OCI-LY1 (cell line): Measurements from ENCODE around the gene ARFIP2.
A peak's percentile ranks its signal among the peaks of the same experiment; 100 is the strongest.

Experiments
- H2AFZ ChIP-seq: fragments of 200-600 bp; sonication (generic), shearing (Covaris generic); 2 replicates; pipeline ENCODE4 v1.6.0; 2014; ENCODE audit warnings: antibody characterized with exemption, mild to moderate bottlenecking, low read length
- H3F3A ChIP-seq: fragments of 200-600 bp; sonication (generic), shearing (Covaris generic); 2 replicates; pipeline ENCODE4 v1.6.0; 2014; ENCODE audit warnings: mild to moderate bottlenecking, antibody characterized with exemption, low read length, moderate library complexity; ENCODE audit not compliant: insufficient read depth
- H3K27ac ChIP-seq: fragments of 200-600 bp; sonication (generic); 2 replicates; pipeline ENCODE4 v1.5.1; 2014; ENCODE audit warnings: low read length, mixed run types, mild to moderate bottlenecking, low read depth; ENCODE audit not compliant: poor library complexity, severe bottlenecking
- H3K27me3 ChIP-seq: fragments of 200-600 bp; sonication (generic); 2 replicates; pipeline ENCODE4 v1.6.0; 2014; ENCODE audit warnings: antibody characterized with exemption, mild to moderate bottlenecking, low read length, moderate library complexity; ENCODE audit not compliant: insufficient read depth
- H3K36me3 ChIP-seq: fragments of 200-600 bp; sonication (generic); 2 replicates; pipeline ENCODE4 v1.6.1; 2014; ENCODE audit warnings: mild to moderate bottlenecking, antibody characterized with exemption, low read length, moderate library complexity, mixed read lengths; ENCODE audit not compliant: insufficient read depth
- H3K4me1 ChIP-seq: fragments of 200-600 bp; sonication (generic); 2 replicates; pipeline ENCODE4 v1.5.1; 2014; ENCODE audit warnings: mild to moderate bottlenecking, low read length, moderate library complexity; ENCODE audit not compliant: insufficient read depth, severe bottlenecking
- H3K4me2 ChIP-seq: fragments of 200-600 bp; sonication (generic), shearing (Covaris generic); 2 replicates; pipeline ENCODE4 v1.6.1; 2014; ENCODE audit warnings: low read length
- H3K4me3 ChIP-seq: fragments of 200-600 bp; sonication (generic); 2 replicates; pipeline ENCODE4 v1.5.1; 2014; ENCODE audit warnings: low read length, low read depth, mild to moderate bottlenecking, mixed read lengths; ENCODE audit not compliant: poor library complexity, severe bottlenecking
- H3K79me2 ChIP-seq: fragments of 200-600 bp; shearing (Covaris generic); 2 replicates; pipeline ENCODE4 v1.6.1; 2016; ENCODE audit warnings: mixed run types, low read length, mixed read lengths; ENCODE audit not compliant: insufficient read depth
- H3K9ac ChIP-seq: fragments of 200-600 bp; sonication (generic), shearing (Covaris generic); 2 replicates; pipeline ENCODE4 v1.6.1; 2014; ENCODE audit warnings: mild to moderate bottlenecking, low read length, mixed read lengths
- H3K9me2 ChIP-seq: fragments of 200-600 bp; sonication (generic), shearing (Covaris generic); 2 replicates; pipeline ENCODE4 v1.6.1; 2014; ENCODE audit warnings: low read depth, mild to moderate bottlenecking, low read length, mixed read lengths
- H3K9me3 ChIP-seq: fragments of 200-600 bp; shearing (Covaris generic); 2 replicates; pipeline ENCODE4 v1.6.1; 2014; ENCODE audit warnings: low read length, mixed read lengths
- H4K20me1 ChIP-seq: fragments of 200-600 bp; sonication (generic), shearing (Covaris generic); 2 replicates; pipeline ENCODE4 v1.6.0; 2016; ENCODE audit warnings: mild to moderate bottlenecking, low read length; ENCODE audit not compliant: insufficient read depth
- CTCF ChIP-seq: fragments of 200-600 bp; sonication (generic), shearing (Covaris generic); IDR thresholded peaks from 2 replicates; pipeline ENCODE4 v1.5.1; 2017; ENCODE audit warnings: mild to moderate bottlenecking, antibody characterized with exemption, low read length, moderate library complexity, mixed read lengths
- EZH2 ChIP-seq: fragments of 200-600 bp; sonication (generic), shearing (Covaris generic); IDR thresholded peaks from 2 replicates; pipeline ENCODE4 v1.8.0; 2017; ENCODE audit warnings: borderline replicate concordance, mixed run types, mild to moderate bottlenecking, antibody characterized with exemption, low read length, moderate library complexity, mixed read lengths

ARFIP2 gene

GRCh38 chr11:6481012-6481923, at the start of gene ARFIP2, which contains the start of gene TIMM10B:
Gene ARFIP2, minus strand, starts transcription at chr11:6481331. Its CDS starts 910 bp downstream, at chr11:6480421.
Gene TIMM10B, plus strand, starts transcription at chr11:6481501. Its CDS starts 16 bp downstream, at chr11:6481517.
- no peaks in the 10 kb centered on the region for H3K27me3 ChIP-seq
- H3K79me2 ChIP-seq: peaks cover 28% of the 10 kb centered on the region
- no peak within 1 kb of the TSS for H2AFZ ChIP-seq
- H4K20me1 ChIP-seq: no peaks in the 10 kb centered on the region
- no peaks in the 10 kb centered on the region for H3K9me2 ChIP-seq
- peak within 1 kb of the TSS; percentile 98 for H3K9ac ChIP-seq
- peaks cover 78% of the 10 kb centered on the region for H3K36me3 ChIP-seq
- TF ChIP-seq EZH2 (no peak), CTCF (no peak)
- no peaks in the 10 kb centered on the region for H3K9me3 ChIP-seq
- peaks cover 22% of the 10 kb centered on the region for H3K4me1 ChIP-seq
- H3K27ac ChIP-seq: peak within 1 kb of the TSS; percentile 66
- peak within 1 kb of the TSS; percentile 96 for H3K4me3 ChIP-seq
- H3K4me2 ChIP-seq: peak within 1 kb of the TSS; percentile 98
- no peaks in the 10 kb centered on the region for H3F3A ChIP-seq

GRCh38 chr11:6530848-6531247, 49.7 kb upstream of the ARFIP2 start:
- no peaks in the 10 kb centered on the region for H4K20me1 ChIP-seq
- H3K36me3 ChIP-seq: peaks cover 9% of the 10 kb centered on the region; the same call in 1 of the 2 replicates
- H3K27ac ChIP-seq: no peak overlapping the region
- no peaks in the 10 kb centered on the region for H3K9me3 ChIP-seq
- H3K9ac ChIP-seq: no peak overlapping the region
- no peaks in the 10 kb centered on the region for H3K4me1 ChIP-seq
- no peaks in the 10 kb centered on the region for H3K9me2 ChIP-seq
- no peaks in the 10 kb centered on the region for H3K79me2 ChIP-seq
- H3K27me3 ChIP-seq: no peaks in the 10 kb centered on the region
- TF ChIP-seq EZH2: no peak
- TF ChIP-seq CTCF: no peak
- H2AFZ ChIP-seq: no peak overlapping the region
- H3K4me3 ChIP-seq: no peak overlapping the region
- H3K4me2 ChIP-seq: no peak overlapping the region
- H3F3A ChIP-seq: no peaks in the 10 kb centered on the region

- Histone ChIP-seq H3K4me3 (no peak overlapping the region), H3K9me2 (no peaks in the 10 kb centered on the region), H3F3A (no peaks in the 10 kb centered on the region), H3K27me3 (no peaks in the 10 kb centered on the region), H3K9me3 (no peaks in the 10 kb centered on the region), H3K79me2 (no peaks in the 10 kb centered on the region), H2AFZ (no peak overlapping the region), H4K20me1 (no peaks in the 10 kb centered on the region), H3K4me1 (no peaks in the 10 kb centered on the region), H3K27ac (no peak overlapping the region), H3K9ac (no peak overlapping the region), H3K36me3 (peaks cover 5% of the 10 kb centered on the region; the same call in 1 of the 2 replicates), H3K4me2 (no peak overlapping the region)
- TF ChIP-seq CTCF: no peak
- TF ChIP-seq EZH2: no peak
These were observed 48.1 kb upstream of the ARFIP2 start for GRCh38 chr11:6529266-6529665.
